HEK293 (cell line): ENCODE measurements around the gene CDRT4.

ENCODE experiments used
- CTCF ChIA-PET: fragments of 350-600 bp; formaldehyde crosslinking; extraction: SDS; loops from one replicate; lab custom pipeline; 2021; ENCODE audit warnings: antibody characterized with exemption; lab: Yijun Ruan, JAX
- POLR2A ChIA-PET: fragments of 300-600 bp; formaldehyde crosslinking; extraction: SDS; loops from one replicate; lab custom pipeline; 2020; ENCODE audit warnings: antibody characterized with exemption, inconsistent platforms; lab: Yijun Ruan, JAX
- H3K27ac ChIP-seq: fragments of 200-500 bp; sonication (Bioruptor generic); 2 replicates; pipeline ENCODE4 v1.5.1; 2014; ENCODE audit warnings: low read depth, low read length, control low read depth, inconsistent platforms; ENCODE audit errors: extremely low read depth
- H3K36me3 ChIP-seq, 2 experiments: fragments of 200-500 bp in 1 of 2; sonication (Bioruptor generic) in 1 of 2; 1 replicate in 1 of 2; 2 replicates in 1 of 2; pipeline ENCODE4 v1.5.1; 2014 to 2017; ENCODE audit warnings: inconsistent platforms in 2 of 2, low read length in 2 of 2; ENCODE audit not compliant: control insufficient read depth in 2 of 2, insufficient read depth in 1 of 2
- H3K4me1 ChIP-seq: fragments of 200-500 bp; sonication (Bioruptor generic); 2 replicates; pipeline ENCODE4 v1.5.1; 2014; ENCODE audit warnings: mild to moderate bottlenecking, low read length, inconsistent platforms; ENCODE audit not compliant: control insufficient read depth, insufficient read depth
- H3K4me3 ChIP-seq: 2 replicates; pipeline ENCODE4 v1.5.1; 2011; ENCODE audit warnings: low read depth, mild to moderate bottlenecking, control low read depth, low read length, moderate library complexity
- H3K9me3 ChIP-seq: fragments of 200-500 bp; sonication (Bioruptor generic); 2 replicates; pipeline ENCODE4 v1.5.1; 2014; ENCODE audit warnings: low read depth, low read length, inconsistent platforms; ENCODE audit not compliant: control insufficient read depth, insufficient read depth
- CTCF ChIP-seq: fragments of 450-650 bp; formaldehyde crosslinking; IDR thresholded peaks from 2 replicates; pipeline ENCODE4 v1.5.1; 2016; ENCODE audit warnings: missing biosample characterization, missing genetic modification characterization
- MZF1 ChIP-seq: fragments of 450-650 bp; formaldehyde crosslinking; IDR thresholded peaks from 2 replicates; pipeline ENCODE4 v1.5.1; 2017; ENCODE audit warnings: missing biosample characterization, missing genetic modification characterization, borderline replicate concordance
- PATZ1 ChIP-seq: fragments of 450-650 bp; formaldehyde crosslinking; IDR thresholded peaks from 2 replicates; pipeline ENCODE4 v1.5.1; 2016; ENCODE audit warnings: missing biosample characterization, missing genetic modification characterization
- PRDM1 ChIP-seq: fragments of 450-650 bp; formaldehyde crosslinking; IDR thresholded peaks from 2 replicates; pipeline ENCODE4; 2016; ENCODE audit warnings: missing biosample characterization, missing genetic modification characterization
- PRDM2 ChIP-seq: fragments of 450-650 bp; formaldehyde crosslinking; IDR thresholded peaks from 2 replicates; pipeline ENCODE4 v1.5.1; 2016; ENCODE audit warnings: missing biosample characterization, missing genetic modification characterization, borderline replicate concordance
- SP7 ChIP-seq: fragments of 450-650 bp; formaldehyde crosslinking; IDR thresholded peaks from 2 replicates; pipeline ENCODE4 v1.5.1; 2016; ENCODE audit warnings: missing biosample characterization, missing genetic modification characterization
- YY1 ChIP-seq: fragments of 450-650 bp; formaldehyde crosslinking; IDR thresholded peaks from 2 replicates; pipeline ENCODE4 v1.5.1; 2018; ENCODE audit warnings: missing biosample characterization, missing genetic modification characterization
- YY2 ChIP-seq: fragments of 450-650 bp; formaldehyde crosslinking; IDR thresholded peaks from 2 replicates; pipeline ENCODE4 v1.5.1; 2016; ENCODE audit warnings: missing biosample characterization, missing genetic modification characterization
- ZBTB17 ChIP-seq: fragments of 450-650 bp; formaldehyde crosslinking; IDR thresholded peaks from 2 replicates; pipeline ENCODE4 v1.5.1; 2016; ENCODE audit warnings: missing biosample characterization, missing genetic modification characterization
- ZBTB8A ChIP-seq: fragments of 450-650 bp; formaldehyde crosslinking; IDR thresholded peaks from 2 replicates; pipeline ENCODE4 v1.5.1; 2016; ENCODE audit warnings: missing biosample characterization, missing genetic modification characterization
- ZNF280C ChIP-seq: fragments of 450-650 bp; formaldehyde crosslinking; IDR thresholded peaks from 2 replicates; pipeline ENCODE4 v1.5.1; 2016; ENCODE audit warnings: missing biosample characterization, missing genetic modification characterization
- ZNF366 ChIP-seq: fragments of 450-650 bp; formaldehyde crosslinking; conservative IDR thresholded peaks from 2 replicates; pipeline ENCODE4 v1.5.1; 2016; ENCODE audit warnings: missing biosample characterization, missing genetic modification characterization
- ZNF404 ChIP-seq: fragments of 450-650 bp; formaldehyde crosslinking; IDR thresholded peaks from 2 replicates; pipeline ENCODE4 v1.5.1; 2017; ENCODE audit warnings: missing biosample characterization, missing genetic modification characterization
- ZNF501 ChIP-seq: fragments of 450-650 bp; formaldehyde crosslinking; IDR thresholded peaks from 2 replicates; pipeline ENCODE4 v1.5.1; 2016; ENCODE audit warnings: missing biosample characterization, missing genetic modification characterization
- ZNF596 ChIP-seq: fragments of 450-650 bp; IDR thresholded peaks from 2 replicates; pipeline ENCODE4 v1.5.0; 2018; ENCODE audit warnings: missing biosample characterization, mild to moderate bottlenecking, missing genetic modification characterization, moderate library complexity
- ZNF629 ChIP-seq: fragments of 450-650 bp; formaldehyde crosslinking; IDR thresholded peaks from 2 replicates; pipeline ENCODE4 v1.5.1; 2017; ENCODE audit warnings: missing biosample characterization, missing genetic modification characterization
- ZNF654 ChIP-seq: fragments of 450-650 bp; formaldehyde crosslinking; IDR thresholded peaks from 2 replicates; pipeline ENCODE4 v1.5.1; 2016; ENCODE audit warnings: low read depth, missing biosample characterization, missing genetic modification characterization
- ZNF660 ChIP-seq: fragments of 450-650 bp; IDR thresholded peaks from 2 replicates; pipeline ENCODE4 v1.5.1; 2018; ENCODE audit warnings: missing biosample characterization, mild to moderate bottlenecking, missing genetic modification characterization
- ZNF747 ChIP-seq: fragments of 450-650 bp; formaldehyde crosslinking; IDR thresholded peaks from 2 replicates; pipeline ENCODE4 v1.5.1; 2016; ENCODE audit warnings: missing biosample characterization, missing genetic modification characterization
- ZNF777 ChIP-seq: fragments of 450-650 bp; formaldehyde crosslinking; IDR thresholded peaks from 2 replicates; pipeline ENCODE4 v1.5.1; 2017; ENCODE audit warnings: missing biosample characterization, missing genetic modification characterization, borderline replicate concordance

The CDRT4 gene

GRCh38 chr17:15503731-15504130 is 36.3 kb upstream of the CDRT4 start:
- Histone ChIP-seq H3K36me3 (peaks cover 0 to 45% of the 10 kb centered on the region in 2 experiments), H3K4me1 (no peaks in the 10 kb centered on the region), H3K4me3 (no peak overlapping the region), H3K9me3 (no peaks in the 10 kb centered on the region), H3K27ac (no peak overlapping the region)
- ChIA-PET CTCF (interaction anchor here (0.7 to 4.7 kb wide), 26 partner anchors 9 to 667 kb away, joined by 3 to 92 read pairs (median 8); partner anchors contain the start of gene PMP22), POLR2A (interaction anchor here (1.2 kb wide), 1 partner anchor 241 kb away, joined by 4 read pairs; no protein-coding TSS in a partner anchor)
- TF ChIP-seq MZF1 (tag by site-specific recombination) (no peak), ZNF777 (tag by site-specific recombination) (no peak)

- H3K27ac ChIP-seq: no peak overlapping the region
- H3K4me1 ChIP-seq: no peaks in the 10 kb centered on the region
- H3K9me3 ChIP-seq: no peaks in the 10 kb centered on the region
- TF ChIP-seq PRDM1 (tag by site-specific recombination) (peak; percentile 84), YY2 (tag by site-specific recombination) (no peak), SP7 (0 out of 2 replicates have a peak, but pooled peaks have one; percentile 30), CTCF (peak; percentile 63), ZNF501 (tag by site-specific recombination) (no peak), ZNF629 (tag by site-specific recombination) (no peak), ZBTB8A (tag by site-specific recombination) (no peak), YY1 (tag by site-specific recombination) (no peak), PATZ1 (tag by site-specific recombination) (0 out of 2 replicates have a peak, but pooled peaks have one; percentile 25), ZNF654 (tag by site-specific recombination) (peak; percentile 84), ZNF747 (tag by site-specific recombination) (no peak), ZNF280C (no peak), ZNF596 (tag by site-specific recombination) (peak; percentile 97), ZNF660 (tag by site-specific recombination) (peak; percentile 37; the same call in 1 of the 2 replicates), ZBTB17 (tag by site-specific recombination) (peak; percentile 90), ZNF366 (tag by site-specific recombination) (peak; percentile 77; the same call in 1 of the 2 replicates), PRDM2 (tag by site-specific recombination) (no peak), ZNF404 (tag by site-specific recombination) (no peak)
- TF ChIP-seq, all 188 proteins: peak for 9
- CTCF ChIA-PET: interaction anchor here (0.5 to 4.7 kb wide), 74 partner anchors 8 to 1890 kb away, joined by 3 to 92 read pairs (median 4); partner anchors contain the start of genes CDRT4 and PMP22
- Histone ChIP-seq H3K4me3 (no peak overlapping the region), H3K36me3 (peaks cover 0 to 36% of the 10 kb centered on the region in 2 experiments)
- POLR2A ChIA-PET: interaction anchor here (1.2 kb wide), 1 partner anchor 239 kb away, joined by 4 read pairs; no protein-coding TSS in a partner anchor
Measured at GRCh38 chr17:15502369-15503112, 35.1 kb upstream of the CDRT4 start.
